ENCODE data around the gene DDX46. TPM values are rescaled to one million over a fixed set of nuclear protein-coding genes. Genes with fewer than 3 reads are reported as not detected.

The DDX46 gene
- total and polyA plus RNA-seq, 2 of the 8 experiments (the other 6 are each of a cell fraction or from before 2014, with no cell fraction given), result 22.6 to 110 TPM

DNA sequence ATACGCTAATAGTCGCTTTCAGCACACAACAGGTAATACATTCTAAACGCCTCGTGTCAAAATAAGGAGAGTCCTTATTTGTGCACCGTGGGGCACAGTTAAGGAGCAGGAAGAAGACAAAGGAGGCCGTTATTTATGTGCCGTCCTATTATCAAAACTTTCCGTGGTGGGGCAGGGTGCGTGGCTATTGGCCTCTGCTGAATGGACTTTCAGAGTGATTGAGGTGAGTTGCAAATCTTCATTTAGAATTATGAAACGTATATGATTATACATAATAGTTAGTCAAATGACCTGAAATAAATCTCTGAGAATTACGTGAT, 88.0 kb downstream of the DDX46 start:
- Histone ChIP-seq H3K4ac (replicated peaks; ENCODE audit: insufficient read length, low read depth, low read length) (no peak overlapping the region), H3K27ac (ENCODE audit: low read depth, low read length) (peak overlapping the region; percentile 66; the same call in 1 of the 2 replicates), H3K4me2 (ENCODE audit: insufficient read depth in 1 of 2, low read depth in 2 of 2, low read length in 2 of 2) (peak overlapping the region; percentile 65 to 85), H4K8ac (ENCODE audit: extremely low read depth, insufficient read depth, low read length) (no peak overlapping the region), H2AFZ (ENCODE audit: low read length) (0 out of 2 replicates have a peak overlapping the region, but pooled peaks have one; percentile 37), H3K18ac (ENCODE audit: extremely low read depth, low read length) (no peak overlapping the region), H4K20me1 (replicated peaks in 1 of 2; ENCODE audit: control insufficient read depth in 1 of 2, insufficient read depth in 2 of 2, low read length in 2 of 2) (no peaks in the 10 kb centered on the region), H3K56ac (replicated peaks; ENCODE audit: insufficient read length, low read depth, low read length) (no peak overlapping the region), H2AK5ac (ENCODE audit: low read depth, low read length) (no peak overlapping the region), H4K5ac (ENCODE audit: insufficient read length, low read depth, low read length) (no peak overlapping the region), H2BK120ac (replicated peaks; ENCODE audit: low read depth, low read length) (no peak overlapping the region), H2BK12ac (ENCODE audit: low read depth, low read length) (no peak overlapping the region), H3K23me2 (ENCODE audit: low read depth, low read length) (peaks cover 3% of the 10 kb centered on the region), H3K4me3 (ENCODE audit: extremely low read depth in 1 of 4, insufficient read depth in 2 of 4, low read depth in 3 of 4, low read length in 4 of 4) (peak overlapping the region; percentile 62 to 88 (median 72)), H3K27me3 (replicated peaks in 1 of 4; ENCODE audit: control insufficient read depth in 3 of 4, extremely low read depth in 1 of 4, insufficient read depth in 3 of 4, low read length in 3 of 4) (no peaks in the 10 kb centered on the region), H3K9ac (replicated peaks in 1 of 4; ENCODE audit: extremely low read depth in 1 of 4, low read depth in 3 of 4, low read length in 3 of 4) (peak overlapping the region; percentile 79 to 97 (median 80)), H3K79me1 (ENCODE audit: low read depth, low read length) (no peaks in the 10 kb centered on the region), H2BK20ac (ENCODE audit: low read length) (no peak overlapping the region), H3K79me2 (ENCODE audit: control insufficient read depth in 1 of 2, insufficient read depth in 2 of 2, low read length in 2 of 2) (no peaks in the 10 kb centered on the region; a peak in 1 of 4 replicates), H3K36me3 (ENCODE audit: control insufficient read depth in 2 of 4, insufficient read depth in 4 of 4, low read length in 3 of 4) (peaks cover 0 to 3% (median 0%) of the 10 kb centered on the region in 4 experiments; a peak in 1 of 8 replicates), H3K4me1 (replicated peaks in 1 of 4; ENCODE audit: control insufficient read depth in 3 of 4, insufficient read depth in 4 of 4, low read length in 3 of 4) (no peaks in the 10 kb centered on the region), H3K9me3 (ENCODE audit: insufficient read depth in 2 of 2, low read depth in 1 of 2, low read length in 1 of 2) (no peaks in the 10 kb centered on the region), H2BK15ac (ENCODE audit: low read length) (no peak overlapping the region), H4K91ac (replicated peaks; ENCODE audit: insufficient read length, low read length) (peak overlapping the region; percentile 13), H3K23ac (ENCODE audit: insufficient read length) (no peak overlapping the region), H3K14ac (ENCODE audit: insufficient read length) (no peak overlapping the region), H2BK5ac (ENCODE audit: low read depth, low read length) (no peak overlapping the region)
- POLR2A ChIA-PET (ENCODE audit: partially characterized antibody), result interaction anchor here (0.7 to 1.8 kb wide), 6 partner anchors 10 to 108 kb away, joined by 3 to 12 read pairs (median 4); partner anchors contain the start of genes CAMLG and PCBD2
- CTCF ChIA-PET (ENCODE audit: partially characterized antibody), result interaction anchor here (0.9 kb wide), 1 partner anchor 39 kb away, joined by 3 read pairs; no protein-coding TSS in a partner anchor
- TF ChIP-seq, protein P1, sequence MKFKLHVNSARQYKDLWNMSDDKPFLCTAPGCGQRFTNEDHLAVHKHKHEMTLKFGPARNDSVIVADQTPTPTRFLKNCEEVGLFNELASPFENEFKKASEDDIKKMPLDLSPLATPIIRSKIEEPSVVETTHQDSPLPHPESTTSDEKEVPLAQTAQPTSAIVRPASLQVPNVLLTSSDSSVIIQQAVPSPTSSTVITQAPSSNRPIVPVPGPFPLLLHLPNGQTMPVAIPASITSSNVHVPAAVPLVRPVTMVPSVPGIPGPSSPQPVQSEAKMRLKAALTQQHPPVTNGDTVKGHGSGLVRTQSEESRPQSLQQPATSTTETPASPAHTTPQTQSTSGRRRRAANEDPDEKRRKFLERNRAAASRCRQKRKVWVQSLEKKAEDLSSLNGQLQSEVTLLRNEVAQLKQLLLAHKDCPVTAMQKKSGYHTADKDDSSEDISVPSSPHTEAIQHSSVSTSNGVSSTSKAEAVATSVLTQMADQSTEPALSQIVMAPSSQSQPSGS (IDR thresholded peaks at IDR 0.05; ENCODE audit: low read length), result no peak
- no peak for TF ChIP-seq POLR2AphosphoS5 (IDR thresholded peaks at IDR 0.05; ENCODE audit: low read depth, low read length)
- 8% methylated on average over 11 of the region's 11 CpGs; no CpG with 5 or more reads in 1 of the 2 experiments for WGBS, 2 experiments (ENCODE audit: extremely low coverage in 1 of 2, insufficient coverage in 1 of 2, insufficient read length in 1 of 2, insufficient replicate concordance in 2 of 2, low coverage in 1 of 2, low lambda C conversion rate in 2 of 2, missing lambda C conversion rate in 1 of 2)
- FAIRE-seq (no peak), DNase-seq (ENCODE audit: low read depth in 1 of 2, low spot score in 2 of 2) (no peak)
